MG63 (cell line): ENCODE results near the gene UGT2A2. TPM values are rescaled to one million over a fixed set of nuclear protein-coding genes. Genes with fewer than 3 reads are reported as not detected.
"Not testable (repeated sequence)": the region's sequence is repeated elsewhere in the genome, so short reads cannot be mapped to it uniquely, and the experiment has no call there.

Experiments
- DNase-seq: peaks from one replicate; pipeline ENCODE4 v3.0.0-alpha.2; 2020
- H3K27me3 ChIP-seq: fragments of 250-450 bp; sonication (Bioruptor Pico); 2 replicates; pipeline ENCODE4 v1.5.1; 2020; ENCODE audit warnings: mild to moderate bottlenecking, moderate library complexity
- H3K36me3 ChIP-seq: fragments of 250-450 bp; sonication (Bioruptor Pico); 2 replicates; pipeline ENCODE4 v1.5.1; 2020; ENCODE audit warnings: mild to moderate bottlenecking, moderate library complexity
- H3K4me3 ChIP-seq: fragments of 250-450 bp; sonication (Bioruptor Pico); 2 replicates; pipeline ENCODE4 v1.5.1; 2020; ENCODE audit warnings: mild to moderate bottlenecking, moderate library complexity
- H3K9me3 ChIP-seq: fragments of 250-450 bp; sonication (Bioruptor Pico); 2 replicates; pipeline ENCODE4 v1.5.1; 2020; ENCODE audit warnings: mild to moderate bottlenecking, moderate library complexity
- total RNA-seq: library from RNA; depleted of rRNA; stranded (reverse); fragments of >200 nt; shearing (Covaris generic); gene quantifications from 2 replicates; pipeline ENCODE4 v1.2.3, GENCODE V29; 2014; ENCODE audit warnings: low replicate concordance; rRNA removed

Gene UGT2A2
- total RNA-seq, result not detected in 2 replicates

- no peak for DNase-seq
- Histone ChIP-seq H3K36me3 (no peaks in the 10 kb centered on the region), H3K27me3 (no peaks in the 10 kb centered on the region; the same call in 1 of the 2 replicates), H3K9me3 (no peaks in the 10 kb centered on the region), H3K4me3 (no peak within 1 kb of the TSS)
Observed at GRCh38 chr4:69639542-69639941, at the start of gene UGT2A2. Gene UGT2A2, minus strand, starts transcription at chr4:69639642. Its CDS starts 2 bp downstream, at chr4:69639640.

GRCh38 chr4:69684804-69685203 is 45.4 kb upstream of the UGT2A2 start:
- Histone ChIP-seq H3K27me3 (peaks cover 5% of the 10 kb centered on the region; the same call in 1 of the 2 replicates), H3K4me3 (no peak overlapping the region), H3K36me3 (no peaks in the 10 kb centered on the region), H3K9me3 (no peaks in the 10 kb centered on the region)
- no peak for DNase-seq

- Histone ChIP-seq H3K27me3 (no peaks in the 10 kb centered on the region), H3K4me3 (no peak overlapping the region), H3K36me3 (no peaks in the 10 kb centered on the region), H3K9me3 (no peaks in the 10 kb centered on the region)
- DNase-seq, result no peak
Observed at GRCh38 chr4:69668680-69669079, 29.2 kb upstream of the UGT2A2 start.

- DNase-seq, H3K9me3 ChIP-seq, H3K27me3 ChIP-seq, H3K4me3 ChIP-seq, H3K36me3 ChIP-seq: not testable (repeated sequence)
Observed at GRCh38 chr4:69664009-69664408, 24.6 kb upstream of the UGT2A2 start.

GRCh38 chr4:69661130-69661803 is 21.8 kb upstream of the UGT2A2 start:
- DNase-seq, H3K4me3 ChIP-seq, H3K36me3 ChIP-seq, H3K9me3 ChIP-seq, H3K27me3 ChIP-seq: not testable (repeated sequence)

- no peak for DNase-seq
- H3K36me3 ChIP-seq, result no peaks in the 10 kb centered on the region
- H3K27me3 ChIP-seq, result no peaks in the 10 kb centered on the region
- H3K4me3 ChIP-seq, result no peak overlapping the region
- no peaks in the 10 kb centered on the region for H3K9me3 ChIP-seq
Observed at GRCh38 chr4:69658133-69658532, 18.7 kb upstream of the UGT2A2 start.

- no peak overlapping the region for H3K4me3 ChIP-seq
- no peak for DNase-seq
- no peaks in the 10 kb centered on the region for H3K9me3 ChIP-seq
- H3K27me3 ChIP-seq, result no peaks in the 10 kb centered on the region
- H3K36me3 ChIP-seq, result no peaks in the 10 kb centered on the region
Observed at GRCh38 chr4:69656653-69657158, 17.3 kb upstream of the UGT2A2 start.

- no peak for DNase-seq
- no peaks in the 10 kb centered on the region for H3K27me3 ChIP-seq
- H3K9me3 ChIP-seq, result no peaks in the 10 kb centered on the region
- H3K36me3 ChIP-seq, result no peaks in the 10 kb centered on the region
- H3K4me3 ChIP-seq, result no peak within 1 kb of the TSS
Observed at GRCh38 chr4:69653147-69653546, 13.7 kb upstream of the UGT2A2 start, which contains the start of gene UGT2A1. Gene UGT2A1, minus strand, starts transcription at chr4:69653247. Its CDS starts 5,603 bp downstream, at chr4:69647644.

- Histone ChIP-seq H3K4me3 (no peak overlapping the region), H3K9me3 (no peaks in the 10 kb centered on the region), H3K36me3 (no peaks in the 10 kb centered on the region), H3K27me3 (no peaks in the 10 kb centered on the region)
- no peak for DNase-seq
Observed at GRCh38 chr4:69650872-69651271, 11.4 kb upstream of the UGT2A2 start.

- no peaks in the 10 kb centered on the region for H3K36me3 ChIP-seq
- DNase-seq, result no peak
- no peak overlapping the region for H3K4me3 ChIP-seq
Observed at GRCh38 chr4:69649629-69650028, 10.2 kb upstream of the UGT2A2 start.

GRCh38 chr4:69649207-69649606 is 9.8 kb upstream of the UGT2A2 start:
- H3K4me3 ChIP-seq, result no peak overlapping the region
- no peaks in the 10 kb centered on the region for H3K27me3 ChIP-seq
- H3K36me3 ChIP-seq, result no peaks in the 10 kb centered on the region
- no peak for DNase-seq
- no peaks in the 10 kb centered on the region for H3K9me3 ChIP-seq

More at GRCh38 chr4:69649629-69650028, 10.2 kb upstream of the UGT2A2 start:
- Histone ChIP-seq H3K9me3 (no peaks in the 10 kb centered on the region), H3K27me3 (no peaks in the 10 kb centered on the region)

GRCh38 chr4:69642961-69643360 is 3.5 kb upstream of the UGT2A2 start:
- H3K4me3 ChIP-seq, result no peak overlapping the region

GRCh38 chr4:69640289-69640688 is 847 bp upstream of the UGT2A2 start:
- no peaks in the 10 kb centered on the region for H3K9me3 ChIP-seq
- H3K27me3 ChIP-seq, result no peaks in the 10 kb centered on the region; the same call in 1 of the 2 replicates
- H3K4me3 ChIP-seq, result no peak overlapping the region
- no peaks in the 10 kb centered on the region for H3K36me3 ChIP-seq
- DNase-seq, result no peak

More at GRCh38 chr4:69642961-69643360, 3.5 kb upstream of the UGT2A2 start:
- no peak for DNase-seq
- Histone ChIP-seq H3K27me3 (no peaks in the 10 kb centered on the region; the same call in 1 of the 2 replicates), H3K9me3 (no peaks in the 10 kb centered on the region), H3K36me3 (no peaks in the 10 kb centered on the region)

GRCh38 chr4:69617083-69617694 is 22.3 kb downstream of the UGT2A2 start:
- Histone ChIP-seq H3K4me3 (no peak overlapping the region), H3K36me3 (no peaks in the 10 kb centered on the region), H3K27me3 (no peaks in the 10 kb centered on the region), H3K9me3 (no peaks in the 10 kb centered on the region)
- no peak for DNase-seq

GRCh38 chr4:69610484-69610883 is 29.0 kb downstream of the UGT2A2 start:
- DNase-seq, result no peak

GRCh38 chr4:69601065-69601464 is 38.4 kb downstream of the UGT2A2 start:
- no peaks in the 10 kb centered on the region for H3K36me3 ChIP-seq
- no peak for DNase-seq
- no peaks in the 10 kb centered on the region for H3K9me3 ChIP-seq
- no peaks in the 10 kb centered on the region for H3K27me3 ChIP-seq
- no peak overlapping the region for H3K4me3 ChIP-seq

More at GRCh38 chr4:69610484-69610883, 29.0 kb downstream of the UGT2A2 start:
- no peak overlapping the region for H3K4me3 ChIP-seq
- no peaks in the 10 kb centered on the region for H3K27me3 ChIP-seq
- no peaks in the 10 kb centered on the region for H3K9me3 ChIP-seq
- no peaks in the 10 kb centered on the region for H3K36me3 ChIP-seq

GRCh38 chr4:69600013-69600412 is 39.4 kb downstream of the UGT2A2 start:
- H3K4me3 ChIP-seq, result no peak overlapping the region
- no peaks in the 10 kb centered on the region for H3K36me3 ChIP-seq
- no peaks in the 10 kb centered on the region for H3K27me3 ChIP-seq
- H3K9me3 ChIP-seq, result no peaks in the 10 kb centered on the region
- no peak for DNase-seq

- H3K4me3 ChIP-seq, result no peak overlapping the region
- no peak for DNase-seq
- H3K9me3 ChIP-seq, result no peaks in the 10 kb centered on the region
- H3K36me3 ChIP-seq, result no peaks in the 10 kb centered on the region
- no peaks in the 10 kb centered on the region for H3K27me3 ChIP-seq
Observed at GRCh38 chr4:69594382-69594781, 45.1 kb downstream of the UGT2A2 start.
